Neural cell (in vitro differentiated cells): ENCODE measurements around the gene SLC18A3. TPM values are rescaled to one million over a fixed set of nuclear protein-coding genes. Genes with fewer than 3 reads are reported as not detected.

ENCODE experiments used
- H2AFZ ChIP-seq: fragments of 200-600, 300-800 bp; sonication (generic), shearing (Covaris generic); 2 replicates; pipeline ENCODE4 v1.6.0; 2014; ENCODE audit warnings: low read depth, mild to moderate bottlenecking, antibody characterized with exemption, low read length, moderate library complexity
- H3F3A ChIP-seq: fragments of 200-600 bp; shearing (Covaris generic); 2 replicates; pipeline ENCODE4 v1.6.1; 2016; ENCODE audit warnings: mild to moderate bottlenecking, moderate library complexity, mixed read lengths, antibody characterized with exemption, low read length; ENCODE audit not compliant: insufficient read depth, poor library complexity, severe bottlenecking
- H3K27ac ChIP-seq: fragments of 200-600, 300-800 bp; sonication (generic), shearing (Covaris generic); 2 replicates; pipeline ENCODE4 v1.5.1; 2014; ENCODE audit warnings: mild to moderate bottlenecking, low read length, moderate library complexity
- H3K27me3 ChIP-seq: fragments of 300-800, 200-600 bp; sonication (generic), shearing (Covaris generic); 2 replicates; pipeline ENCODE4 v1.6.0; 2014; ENCODE audit warnings: mild to moderate bottlenecking, low read depth, low read length, moderate library complexity; ENCODE audit not compliant: insufficient read depth
- H3K36me3 ChIP-seq: fragments of 300-800, 200-600 bp; sonication (generic), shearing (Covaris generic); 2 replicates; pipeline ENCODE4 v1.5.1; 2014; ENCODE audit warnings: mild to moderate bottlenecking, antibody characterized with exemption, low read length, moderate library complexity; ENCODE audit not compliant: insufficient read depth
- H3K4me2 ChIP-seq: fragments of 300-800, 200-600 bp; sonication (generic), shearing (Covaris generic); 2 replicates; pipeline ENCODE4 v1.6.0; 2014; ENCODE audit warnings: mild to moderate bottlenecking, low read length
- H3K4me3 ChIP-seq: fragments of 300-800, 200-600 bp; sonication (generic), shearing (Covaris generic); 2 replicates; pipeline ENCODE4 v1.5.1; 2014; ENCODE audit warnings: mild to moderate bottlenecking, low read length, moderate library complexity
- H3K79me2 ChIP-seq: fragments of 200-600 bp; shearing (Covaris generic); replicated peaks from 2 replicates; pipeline ENCODE4 v1.6.0; 2014; ENCODE audit warnings: mild to moderate bottlenecking, low read length, moderate library complexity; ENCODE audit not compliant: insufficient read depth
- H3K9ac ChIP-seq: fragments of 300-800, 200-600 bp; sonication (generic), shearing (Covaris generic); 2 replicates; pipeline ENCODE4 v1.6.1; 2016; ENCODE audit warnings: mild to moderate bottlenecking, low read length, mixed read lengths
- H3K9me2 ChIP-seq: fragments of 200-600 bp; shearing (Covaris generic); 2 replicates; pipeline ENCODE4 v1.6.1; 2016; ENCODE audit warnings: mild to moderate bottlenecking, low read length, mixed read lengths; ENCODE audit not compliant: insufficient read depth
- H3K9me3 ChIP-seq: fragments of 200-600, 300-800 bp; sonication (generic), shearing (Covaris generic); 2 replicates; pipeline ENCODE4 v1.6.1; 2016; ENCODE audit warnings: mild to moderate bottlenecking, mixed run types, low read length, moderate library complexity, mixed read lengths
- H4K20me1 ChIP-seq: fragments of 200-600 bp; shearing (Covaris generic); 2 replicates; pipeline ENCODE4 v1.6.1; 2016; ENCODE audit warnings: mild to moderate bottlenecking, mixed run types; ENCODE audit not compliant: insufficient read depth
- EP300 ChIP-seq: fragments of 450-650 bp; conservative IDR thresholded peaks from 2 replicates; pipeline ENCODE4 v1.6.1; 2014; ENCODE audit warnings: antibody characterized with exemption, mild to moderate bottlenecking, moderate library complexity; ENCODE audit not compliant: poor library complexity, severe bottlenecking
- EZH2 ChIP-seq: fragments of 200-600, 300-800 bp; shearing (Covaris generic), sonication (generic); IDR thresholded peaks from 2 replicates; pipeline ENCODE4 v1.6.1; 2014; ENCODE audit warnings: antibody characterized with exemption, low read length, borderline replicate concordance, mild to moderate bottlenecking; ENCODE audit not compliant: insufficient read depth, poor library complexity, severe bottlenecking
- MXI1 ChIP-seq: fragments of 450-650 bp; conservative IDR thresholded peaks from 2 replicates; pipeline ENCODE4 v1.6.1; 2014; ENCODE audit warnings: antibody characterized with exemption, mild to moderate bottlenecking; ENCODE audit not compliant: poor library complexity, severe bottlenecking
- POLR2AphosphoS5 ChIP-seq: IDR thresholded peaks from 2 replicates; pipeline ENCODE4 v1.6.1; 2012
- RAD21 ChIP-seq: fragments of 450-650 bp; conservative IDR thresholded peaks from 2 replicates; pipeline ENCODE4 v1.6.1; 2014; ENCODE audit warnings: antibody characterized with exemption, mild to moderate bottlenecking, moderate library complexity
- REST ChIP-seq: IDR thresholded peaks from 2 replicates; pipeline ENCODE4 v1.6.1; 2012; ENCODE audit warnings: borderline replicate concordance
- SMC3 ChIP-seq: fragments of 450-650 bp; conservative IDR thresholded peaks from 2 replicates; pipeline ENCODE4 v1.6.1; 2014; ENCODE audit warnings: antibody characterized with exemption, mild to moderate bottlenecking, moderate library complexity; ENCODE audit not compliant: poor library complexity
- TAF1 ChIP-seq: IDR thresholded peaks from 2 replicates; pipeline ENCODE4 v1.6.1; 2012; ENCODE audit warnings: low read depth
- polyA plus RNA-seq: library from polyadenylated mRNA; depleted of rRNA; stranded (reverse); fragments of >200 nt; gene quantifications from 2 replicates; pipeline ENCODE4 v1.2.3, GENCODE V29; 2014
- TF ChIP-seq, protein P1 (sequence below): fragments of 450-650 bp; IDR thresholded peaks from 2 replicates; pipeline ENCODE4 v1.5.1; 2014; ENCODE audit warnings: antibody characterized with exemption, mild to moderate bottlenecking, moderate library complexity; ENCODE audit not compliant: poor library complexity, severe bottlenecking

SLC18A3 gene
- polyA plus RNA-seq, 1 donor from 2014 or later, result not detected

DNA sequence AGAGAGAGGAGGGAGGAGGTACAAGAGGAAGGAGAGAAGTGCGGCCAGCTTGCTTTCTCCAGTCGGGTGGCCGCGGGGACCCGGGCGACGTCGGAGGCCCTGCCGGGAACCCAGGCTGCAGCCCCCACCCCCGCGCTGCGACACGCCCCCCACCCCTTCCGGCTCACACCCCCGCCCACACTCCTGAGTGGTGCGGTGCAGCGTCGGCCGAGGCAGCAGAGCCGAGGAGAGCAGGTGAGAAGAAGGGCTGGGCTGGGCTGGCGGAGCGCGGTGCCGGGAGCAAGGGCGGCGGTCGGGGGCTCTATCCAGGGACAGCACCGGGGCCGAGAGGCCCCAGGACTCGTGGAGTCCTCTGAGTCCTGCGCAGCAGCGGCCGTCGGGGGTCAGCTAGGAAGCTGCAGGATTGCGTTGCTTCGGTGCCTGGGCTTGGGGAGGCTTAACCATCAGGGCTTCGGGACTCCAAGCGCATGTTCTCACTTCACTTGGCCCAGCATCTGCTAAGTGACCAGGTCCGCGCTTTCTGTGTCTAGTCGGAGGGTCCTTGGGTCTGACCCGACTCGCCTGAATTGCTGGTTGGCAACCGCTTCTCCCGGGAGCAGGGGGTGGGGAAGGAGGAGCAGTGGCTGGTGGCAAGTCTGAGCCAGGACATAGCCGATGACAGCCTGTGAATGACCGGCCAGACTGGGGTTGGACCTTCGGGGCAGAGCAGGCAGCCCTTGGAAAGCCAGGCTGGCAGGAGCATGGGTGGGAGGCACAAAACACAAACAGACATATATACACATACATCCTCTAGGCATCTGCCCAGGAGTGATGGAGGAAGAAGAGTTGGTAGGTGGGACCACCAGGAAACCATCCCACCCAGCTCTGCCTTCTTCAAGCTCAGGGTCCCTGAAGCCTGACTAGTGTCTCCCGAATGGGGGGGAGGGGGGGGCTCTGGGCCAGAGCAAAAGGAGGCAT, 4.4 kb downstream of the SLC18A3 start:
- H3K79me2 ChIP-seq, result no peaks in the 10 kb centered on the region
- H3K9me2 ChIP-seq, result no peaks in the 10 kb centered on the region
- H3K36me3 ChIP-seq, result no peaks in the 10 kb centered on the region
- no peaks in the 10 kb centered on the region for H3F3A ChIP-seq
- no peaks in the 10 kb centered on the region for H4K20me1 ChIP-seq
- H2AFZ ChIP-seq, result no peak overlapping the region
- H3K9ac ChIP-seq, result no peak overlapping the region
- no peak overlapping the region for H3K4me2 ChIP-seq
- H3K4me3 ChIP-seq, result peak overlapping the region; percentile 56
- no peak overlapping the region for H3K27ac ChIP-seq
- no peak for TF ChIP-seq SMC3
- TF ChIP-seq EZH2, result peak; percentile 47
- H3K27me3 ChIP-seq, result peaks cover 90% of the 10 kb centered on the region
- H3K9me3 ChIP-seq, result no peaks in the 10 kb centered on the region

- no peaks in the 10 kb centered on the region for H3K9me2 ChIP-seq
- H3F3A ChIP-seq, result no peaks in the 10 kb centered on the region
- H4K20me1 ChIP-seq, result no peaks in the 10 kb centered on the region
- no peak overlapping the region for H3K9ac ChIP-seq
- H3K27me3 ChIP-seq, result peaks cover 87% of the 10 kb centered on the region
- TF ChIP-seq EZH2 (no peak), EP300 (no peak), MXI1 (no peak), RAD21 (no peak), REST (no peak)
- no peak overlapping the region for H3K4me2 ChIP-seq
- H2AFZ ChIP-seq, result no peak overlapping the region
- H3K36me3 ChIP-seq, result no peaks in the 10 kb centered on the region
- H3K27ac ChIP-seq, result no peak overlapping the region
- no peaks in the 10 kb centered on the region for H3K79me2 ChIP-seq
- H3K9me3 ChIP-seq, result no peaks in the 10 kb centered on the region
- H3K4me3 ChIP-seq, result no peak overlapping the region
Measured at GRCh38 chr10:49615213-49615612, 5.1 kb downstream of the SLC18A3 start.

- H3K27ac ChIP-seq, result no peak overlapping the region
- TF ChIP-seq TAF1, result no peak
- no peak for TF ChIP-seq RAD21
- TF ChIP-seq POLR2AphosphoS5, result no peak
- TF ChIP-seq REST, result no peak
- no peak for TF ChIP-seq SMC3
- TF ChIP-seq EP300, result no peak
- TF ChIP-seq EZH2, result no peak
- TF ChIP-seq MXI1, result no peak
- TF ChIP-seq, protein P1, sequence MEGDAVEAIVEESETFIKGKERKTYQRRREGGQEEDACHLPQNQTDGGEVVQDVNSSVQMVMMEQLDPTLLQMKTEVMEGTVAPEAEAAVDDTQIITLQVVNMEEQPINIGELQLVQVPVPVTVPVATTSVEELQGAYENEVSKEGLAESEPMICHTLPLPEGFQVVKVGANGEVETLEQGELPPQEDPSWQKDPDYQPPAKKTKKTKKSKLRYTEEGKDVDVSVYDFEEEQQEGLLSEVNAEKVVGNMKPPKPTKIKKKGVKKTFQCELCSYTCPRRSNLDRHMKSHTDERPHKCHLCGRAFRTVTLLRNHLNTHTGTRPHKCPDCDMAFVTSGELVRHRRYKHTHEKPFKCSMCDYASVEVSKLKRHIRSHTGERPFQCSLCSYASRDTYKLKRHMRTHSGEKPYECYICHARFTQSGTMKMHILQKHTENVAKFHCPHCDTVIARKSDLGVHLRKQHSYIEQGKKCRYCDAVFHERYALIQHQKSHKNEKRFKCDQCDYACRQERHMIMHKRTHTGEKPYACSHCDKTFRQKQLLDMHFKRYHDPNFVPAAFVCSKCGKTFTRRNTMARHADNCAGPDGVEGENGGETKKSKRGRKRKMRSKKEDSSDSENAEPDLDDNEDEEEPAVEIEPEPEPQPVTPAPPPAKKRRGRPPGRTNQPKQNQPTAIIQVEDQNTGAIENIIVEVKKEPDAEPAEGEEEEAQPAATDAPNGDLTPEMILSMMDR, result no peak
- no peaks in the 10 kb centered on the region for H3F3A ChIP-seq
- no peaks in the 10 kb centered on the region for H3K9me3 ChIP-seq
- no peak overlapping the region for H3K4me3 ChIP-seq
- no peaks in the 10 kb centered on the region for H3K9me2 ChIP-seq
- peaks cover 82% of the 10 kb centered on the region for H3K27me3 ChIP-seq
- H3K4me2 ChIP-seq, result no peak overlapping the region
- no peak overlapping the region for H3K9ac ChIP-seq
- no peak overlapping the region for H2AFZ ChIP-seq
- H4K20me1 ChIP-seq, result no peaks in the 10 kb centered on the region
- H3K36me3 ChIP-seq, result no peaks in the 10 kb centered on the region
- H3K79me2 ChIP-seq, result no peaks in the 10 kb centered on the region
Measured at GRCh38 chr10:49615721-49616120, 5.6 kb downstream of the SLC18A3 start.
